ENCODE results near the gene ARFGAP2.

DNA sequence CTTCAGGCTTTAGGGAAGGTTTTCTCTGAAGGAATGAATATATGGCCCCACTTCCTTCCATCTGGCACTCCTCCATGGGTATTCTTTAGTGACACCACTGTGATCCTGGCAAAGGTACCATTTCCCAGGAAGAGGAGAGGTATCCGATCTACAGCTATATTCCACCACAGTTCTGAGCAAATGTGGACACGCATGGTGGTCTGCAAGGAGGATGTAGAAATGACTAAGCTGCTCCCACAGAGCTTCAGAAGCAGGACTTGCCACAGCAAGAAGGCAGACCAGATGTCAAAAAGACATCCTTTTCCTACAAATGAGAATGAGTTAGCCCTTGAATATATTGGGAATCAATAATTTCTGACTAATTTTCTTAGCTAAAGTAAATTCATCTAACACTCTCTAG, 45.5 kb downstream of the ARFGAP2 start:
- TF ChIP-seq, protein P1, sequence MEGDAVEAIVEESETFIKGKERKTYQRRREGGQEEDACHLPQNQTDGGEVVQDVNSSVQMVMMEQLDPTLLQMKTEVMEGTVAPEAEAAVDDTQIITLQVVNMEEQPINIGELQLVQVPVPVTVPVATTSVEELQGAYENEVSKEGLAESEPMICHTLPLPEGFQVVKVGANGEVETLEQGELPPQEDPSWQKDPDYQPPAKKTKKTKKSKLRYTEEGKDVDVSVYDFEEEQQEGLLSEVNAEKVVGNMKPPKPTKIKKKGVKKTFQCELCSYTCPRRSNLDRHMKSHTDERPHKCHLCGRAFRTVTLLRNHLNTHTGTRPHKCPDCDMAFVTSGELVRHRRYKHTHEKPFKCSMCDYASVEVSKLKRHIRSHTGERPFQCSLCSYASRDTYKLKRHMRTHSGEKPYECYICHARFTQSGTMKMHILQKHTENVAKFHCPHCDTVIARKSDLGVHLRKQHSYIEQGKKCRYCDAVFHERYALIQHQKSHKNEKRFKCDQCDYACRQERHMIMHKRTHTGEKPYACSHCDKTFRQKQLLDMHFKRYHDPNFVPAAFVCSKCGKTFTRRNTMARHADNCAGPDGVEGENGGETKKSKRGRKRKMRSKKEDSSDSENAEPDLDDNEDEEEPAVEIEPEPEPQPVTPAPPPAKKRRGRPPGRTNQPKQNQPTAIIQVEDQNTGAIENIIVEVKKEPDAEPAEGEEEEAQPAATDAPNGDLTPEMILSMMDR (conservative IDR thresholded peaks at IDR 0.05): no peak
- TF ChIP-seq EZH2 (IDR thresholded peaks at IDR 0.05; ENCODE audit: low read depth): no peak
